Dedifferentiated amniotic fluid mesenchymal stem cell (primary cell): ENCODE results near the gene SYNDIG1.

Experiments
- DNase-seq: peaks from one replicate; pipeline ENCODE4 v3.0.0-alpha.2; 2016; ENCODE audit errors: extremely low spot score

The SYNDIG1 gene

DNA sequence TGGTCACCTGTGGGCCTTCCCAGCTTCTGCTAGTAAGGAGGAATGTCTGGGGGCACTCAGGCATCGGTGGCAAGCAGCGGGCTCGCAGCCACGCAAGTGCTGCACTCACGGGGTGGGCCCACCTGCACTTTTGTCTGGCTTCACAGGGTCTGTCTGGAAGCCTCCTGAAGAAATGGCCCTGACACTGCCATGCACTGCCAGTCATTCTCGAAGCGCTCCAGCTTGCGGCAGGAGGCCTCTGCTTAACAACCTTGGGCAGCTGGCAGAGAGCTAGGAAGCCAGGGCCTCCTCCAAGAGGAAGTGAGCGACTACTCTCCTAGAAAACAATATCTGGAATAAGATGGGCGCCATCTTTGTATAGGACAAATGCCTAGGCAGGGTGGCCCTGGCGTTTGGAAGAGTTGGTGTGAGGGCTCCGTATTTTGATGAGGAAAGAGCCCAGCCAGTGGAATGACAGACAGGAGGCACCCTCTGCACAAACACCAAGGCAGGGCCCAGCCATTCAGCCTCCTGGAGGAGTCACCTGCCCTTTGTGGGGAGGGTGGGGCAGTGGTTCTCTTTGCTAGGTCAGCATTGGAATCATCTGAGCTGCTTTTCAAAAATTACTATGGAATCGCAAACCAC, 113.9 kb downstream of the SYNDIG1 start:
- no peak for DNase-seq

- DNase-seq = no peak
Observed at GRCh38 chr20:24584078-24584477, 114.6 kb downstream of the SYNDIG1 start.

- DNase-seq = no peak
Observed at GRCh38 chr20:24584538-24585356, 115.3 kb downstream of the SYNDIG1 start.

DNA sequence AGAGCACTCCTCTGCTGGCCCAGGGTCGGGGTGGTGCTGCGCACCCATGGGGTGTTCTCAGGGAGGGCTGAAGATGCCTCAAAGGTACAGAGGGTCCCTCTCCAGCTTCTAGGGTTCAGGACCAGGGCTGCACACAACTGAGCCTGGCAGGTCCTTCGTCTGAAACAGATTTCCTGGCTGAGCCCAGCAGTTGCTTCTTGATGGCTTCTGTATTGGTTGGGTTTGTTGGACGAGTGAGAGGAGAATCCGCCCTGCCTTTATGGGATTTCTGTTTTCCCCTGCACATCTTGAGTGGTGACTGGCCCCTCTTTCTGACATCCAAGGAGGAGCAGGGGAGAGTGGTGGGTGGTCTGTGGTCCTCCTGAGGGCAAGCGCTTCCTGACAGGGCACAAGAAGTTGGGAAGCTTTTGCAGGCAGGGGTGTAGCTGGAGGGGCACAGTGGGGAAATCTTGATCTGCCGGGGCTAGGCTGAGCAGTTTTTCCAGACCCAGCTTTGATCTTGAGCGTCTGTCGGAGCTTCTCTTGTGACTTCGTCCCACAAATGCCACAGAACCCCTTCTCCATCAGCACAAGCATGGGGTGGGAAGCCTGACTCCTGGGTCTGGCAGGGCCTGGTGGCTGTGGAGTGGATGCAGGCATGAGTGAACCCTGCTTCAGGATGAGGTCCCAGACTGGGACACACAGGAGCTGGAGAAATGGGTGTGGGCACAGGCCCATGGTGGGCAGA, 116.5 kb downstream of the SYNDIG1 start:
- no peak for DNase-seq

GRCh38 chr20:24586523-24586840, 117.1 kb downstream of the SYNDIG1 start:
- DNase-seq = no peak

DNA sequence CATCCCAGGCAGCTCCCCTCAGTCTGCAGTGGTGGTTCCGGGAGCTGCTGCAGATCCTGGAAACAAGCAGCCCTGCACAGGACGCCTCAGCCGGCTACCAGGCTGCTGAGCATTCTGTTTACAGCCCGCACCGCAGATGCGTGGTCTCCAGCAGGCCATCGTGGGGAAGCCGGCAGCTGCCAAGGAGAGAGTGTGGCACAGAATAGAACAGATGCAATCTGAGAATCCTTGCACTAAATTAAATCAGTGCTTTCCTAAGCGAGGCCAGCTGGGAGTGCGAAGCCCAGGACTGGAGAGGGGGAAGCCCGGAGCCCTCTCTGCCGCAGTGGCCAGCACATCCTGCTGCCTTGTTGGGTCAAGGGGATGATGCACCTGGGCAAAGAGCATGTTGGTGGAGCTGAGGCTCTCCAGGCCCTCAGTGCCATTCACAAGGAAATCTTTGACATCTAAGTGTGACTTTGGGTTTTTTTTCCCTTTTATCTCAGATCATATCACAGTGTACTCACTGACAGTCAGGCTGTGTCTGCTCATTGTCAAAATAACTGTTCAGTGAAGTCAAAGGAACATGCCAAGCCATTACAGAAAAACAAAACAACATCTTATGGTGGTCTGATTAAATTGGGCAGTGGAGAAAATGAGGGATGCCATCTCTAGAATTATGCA, 118.1 kb downstream of the SYNDIG1 start:
- DNase-seq = no peak

GRCh38 chr20:24588047-24588635, 118.7 kb downstream of the SYNDIG1 start:
- no peak for DNase-seq

- no peak for DNase-seq
Observed at GRCh38 chr20:24588725-24589340, 119.4 kb downstream of the SYNDIG1 start.

DNA sequence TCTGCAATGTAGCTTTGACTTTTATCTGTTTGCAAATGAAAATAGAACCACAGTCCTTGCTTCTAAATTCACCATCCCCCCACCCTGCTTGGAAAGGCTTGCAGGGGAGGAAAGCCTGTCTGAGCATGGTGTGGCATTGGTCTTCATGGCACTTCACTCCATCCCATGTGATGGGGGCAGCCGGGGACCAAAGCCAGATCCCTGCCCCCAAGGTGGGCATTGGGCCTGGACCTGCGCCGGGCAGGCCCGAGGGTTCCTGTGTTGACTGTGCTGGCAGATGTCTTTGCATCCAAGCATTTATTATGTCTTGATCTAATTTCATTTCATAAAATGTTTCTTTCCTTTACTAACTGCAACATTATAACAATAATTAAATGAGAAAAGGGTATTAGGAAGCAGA, 120.0 kb downstream of the SYNDIG1 start:
- DNase-seq = no peak

- DNase-seq = no peak
Observed at GRCh38 chr20:24589815-24590177, 120.4 kb downstream of the SYNDIG1 start.

GRCh38 chr20:24590178-24590982, 121.0 kb downstream of the SYNDIG1 start:
- no peak for DNase-seq

DNA sequence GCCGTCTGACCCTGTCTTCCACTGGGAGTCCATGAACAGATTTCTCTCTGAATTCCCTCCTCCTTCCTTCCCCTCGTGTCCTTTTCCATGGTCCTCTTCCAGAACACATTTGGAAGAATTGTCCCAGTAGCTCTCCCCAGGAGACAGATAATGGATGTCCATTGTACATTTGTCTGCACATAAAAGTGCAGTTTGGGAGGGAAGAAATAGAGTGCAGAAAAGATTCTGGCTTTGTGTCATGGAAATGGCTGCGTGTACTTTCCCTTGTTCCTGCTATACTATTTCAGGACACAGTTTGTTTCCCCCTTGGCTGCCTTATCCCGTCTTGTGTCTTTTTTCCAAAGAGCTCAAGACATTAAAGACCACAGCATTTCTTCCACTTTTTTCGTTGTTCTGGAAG, 127.6 kb downstream of the SYNDIG1 start:
- no peak for DNase-seq

GRCh38 chr20:24598346-24598745, 128.9 kb downstream of the SYNDIG1 start:
- DNase-seq = no peak

DNA sequence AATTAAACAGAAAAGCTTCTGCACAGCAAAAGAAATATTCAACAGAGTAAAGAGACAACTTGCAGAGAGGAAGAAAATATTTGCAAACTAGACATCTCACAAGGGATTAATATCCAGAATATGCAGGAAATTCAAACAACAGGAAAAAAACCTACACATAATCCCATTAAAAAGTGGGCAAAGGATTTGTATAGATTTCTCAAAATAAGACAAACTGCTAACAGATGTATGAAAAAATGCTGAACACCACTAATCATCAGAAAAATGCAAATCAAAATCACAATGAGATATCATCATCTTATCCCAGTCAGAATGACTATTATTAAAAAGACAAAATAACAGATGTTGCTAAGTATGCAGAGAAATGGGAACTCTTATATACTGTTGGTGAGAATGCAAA, 129.6 kb downstream of the SYNDIG1 start:
- no peak for DNase-seq

- no peak for DNase-seq
Observed at GRCh38 chr20:24600012-24600411, 130.6 kb downstream of the SYNDIG1 start.

DNA sequence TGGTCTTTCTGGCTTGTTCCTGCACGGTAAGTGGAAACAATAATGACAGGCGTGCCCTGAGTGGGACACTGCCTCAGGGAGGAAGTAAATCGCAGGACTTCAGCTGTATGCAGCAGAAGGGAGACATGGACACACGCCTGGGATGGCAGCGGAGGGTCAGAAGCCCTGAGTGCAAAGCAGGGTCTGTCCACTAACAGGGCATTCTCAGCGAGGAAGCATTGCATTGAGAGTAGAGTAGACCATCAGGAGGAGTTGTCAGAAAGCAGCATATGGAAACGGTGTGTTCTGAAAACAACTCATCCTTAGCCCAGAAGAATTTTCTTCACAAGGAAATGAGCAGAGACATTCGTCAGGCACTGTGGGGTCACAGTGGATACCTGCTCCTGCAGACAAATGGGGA, 134.0 kb downstream of the SYNDIG1 start:
- DNase-seq = no peak

- DNase-seq = no peak
Observed at GRCh38 chr20:24604966-24605665, 135.7 kb downstream of the SYNDIG1 start.

DNA sequence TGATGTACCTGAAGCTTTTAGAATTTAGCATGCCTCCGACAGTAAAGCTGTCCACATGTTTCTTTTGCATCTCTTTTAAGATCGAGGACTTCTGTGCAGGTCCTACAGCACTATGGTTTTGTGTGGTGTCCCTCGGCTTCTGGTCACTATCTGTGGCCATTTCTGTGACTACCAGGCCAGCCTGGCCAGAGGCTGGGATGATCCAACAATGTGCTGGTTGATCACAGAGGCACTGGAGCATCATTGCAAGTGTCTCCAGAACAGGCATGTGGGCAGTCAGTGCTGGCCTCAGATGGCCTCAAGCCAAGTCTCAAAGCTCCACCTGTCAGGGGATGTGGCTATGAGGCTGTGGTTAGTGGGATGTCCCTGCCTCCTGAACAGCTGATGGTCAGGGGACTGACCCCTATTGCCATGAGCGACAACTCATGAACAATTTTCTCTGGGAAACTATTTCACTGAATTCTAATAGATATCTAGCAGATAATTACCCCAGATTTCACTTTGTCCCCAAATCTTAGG, 136.6 kb downstream of the SYNDIG1 start:
- DNase-seq = no peak

- DNase-seq = no peak
Observed at GRCh38 chr20:24607402-24607801, 138.0 kb downstream of the SYNDIG1 start.
